Measurements from ENCODE around the gene CAMKMT.

The CAMKMT gene

GRCh38 chr2:44778221-44778654 lies 416.5 kb downstream of the CAMKMT start:
- no peak for TF ChIP-seq CTCF (IDR thresholded peaks at IDR 0.05; ENCODE audit: low read depth, low read length, missing control alignments)
- peak overlapping the region; percentile 53 for H3K4me3 ChIP-seq (ENCODE audit: low read depth, low read length)
- DNase-seq (ENCODE audit: low read depth) = no peak

GRCh38 chr2:44778671-44779476 lies 417.1 kb downstream of the CAMKMT start:
- peak overlapping the region; percentile 53 for H3K4me3 ChIP-seq (ENCODE audit: low read depth, low read length)
- DNase-seq (ENCODE audit: low read depth) = peak; percentile 63

GRCh38 chr2:44779793-44780192 lies 418.0 kb downstream of the CAMKMT start:
- H3K4me3 ChIP-seq (ENCODE audit: low read depth, low read length) = peak overlapping the region; percentile 53; the same call in 1 of the 2 replicates
- no peak for TF ChIP-seq CTCF (IDR thresholded peaks at IDR 0.05; ENCODE audit: low read depth, low read length, missing control alignments)
- no peak for DNase-seq (ENCODE audit: low read depth)

More at GRCh38 chr2:44778671-44779476, 417.1 kb downstream of the CAMKMT start:
- TF ChIP-seq CTCF (IDR thresholded peaks at IDR 0.05; ENCODE audit: low read depth, low read length, missing control alignments) = no peak

GRCh38 chr2:44780406-44780805 lies 418.7 kb downstream of the CAMKMT start:
- no peak overlapping the region for H3K4me3 ChIP-seq (ENCODE audit: low read depth, low read length)
- TF ChIP-seq CTCF (IDR thresholded peaks at IDR 0.05; ENCODE audit: low read depth, low read length, missing control alignments) = no peak
- no peak for DNase-seq (ENCODE audit: low read depth)

GRCh38 chr2:44785433-44785832 lies 423.7 kb downstream of the CAMKMT start:
- no peak for TF ChIP-seq CTCF (IDR thresholded peaks at IDR 0.05; ENCODE audit: low read depth, low read length, missing control alignments)
- DNase-seq (ENCODE audit: low read depth) = no peak
- H3K4me3 ChIP-seq (ENCODE audit: low read depth, low read length) = no peak overlapping the region

- no peak overlapping the region for H3K4me3 ChIP-seq (ENCODE audit: low read depth, low read length)
- no peak for DNase-seq (ENCODE audit: low read depth)
- no peak for TF ChIP-seq CTCF (IDR thresholded peaks at IDR 0.05; ENCODE audit: low read depth, low read length, missing control alignments)
Observed at GRCh38 chr2:44786045-44786816, 424.5 kb downstream of the CAMKMT start.

Measured in GM12864 (cell line).